Germinal center (tissue), 1 donor: ENCODE measurements around the gene BAIAP2.

Source experiments
- DNase-seq: peaks from one replicate; pipeline ENCODE4 v3.0.0; 2012; ENCODE audit warnings: mixed read lengths, low spot score

BAIAP2 gene

GRCh38 chr17:81053041-81053970, 18.4 kb downstream of the BAIAP2 start:
- no peak for DNase-seq

GRCh38 chr17:81054308-81054707, 19.4 kb downstream of the BAIAP2 start:
- no peak for DNase-seq

DNA sequence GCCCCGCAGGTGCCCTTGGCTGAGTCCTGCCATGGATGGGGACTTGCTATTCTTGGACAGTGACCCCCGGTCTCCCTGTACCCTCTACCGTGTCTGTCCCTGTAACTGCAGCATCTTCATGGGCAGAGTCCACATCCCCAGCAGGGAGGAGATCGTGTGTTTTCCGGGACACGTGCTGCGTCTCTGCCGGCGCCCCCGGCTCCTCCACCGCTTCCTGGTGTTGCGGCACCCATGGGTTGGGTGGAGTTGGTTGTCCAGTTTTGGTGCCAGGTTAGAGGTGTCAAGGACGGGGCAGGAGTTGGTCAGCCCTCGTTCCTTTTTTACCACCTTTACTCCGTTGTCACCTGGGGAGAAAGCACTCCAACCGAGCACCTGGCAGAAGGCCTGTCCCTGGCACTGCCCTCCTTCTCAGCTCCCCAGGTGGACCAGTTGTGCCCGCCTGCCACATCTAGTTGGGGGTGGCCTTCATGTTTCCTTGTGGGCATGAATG, 20.0 kb downstream of the BAIAP2 start:
- no peak for DNase-seq

- DNase-seq = no peak
Observed at GRCh38 chr17:81056312-81056711, 21.4 kb downstream of the BAIAP2 start.

DNA sequence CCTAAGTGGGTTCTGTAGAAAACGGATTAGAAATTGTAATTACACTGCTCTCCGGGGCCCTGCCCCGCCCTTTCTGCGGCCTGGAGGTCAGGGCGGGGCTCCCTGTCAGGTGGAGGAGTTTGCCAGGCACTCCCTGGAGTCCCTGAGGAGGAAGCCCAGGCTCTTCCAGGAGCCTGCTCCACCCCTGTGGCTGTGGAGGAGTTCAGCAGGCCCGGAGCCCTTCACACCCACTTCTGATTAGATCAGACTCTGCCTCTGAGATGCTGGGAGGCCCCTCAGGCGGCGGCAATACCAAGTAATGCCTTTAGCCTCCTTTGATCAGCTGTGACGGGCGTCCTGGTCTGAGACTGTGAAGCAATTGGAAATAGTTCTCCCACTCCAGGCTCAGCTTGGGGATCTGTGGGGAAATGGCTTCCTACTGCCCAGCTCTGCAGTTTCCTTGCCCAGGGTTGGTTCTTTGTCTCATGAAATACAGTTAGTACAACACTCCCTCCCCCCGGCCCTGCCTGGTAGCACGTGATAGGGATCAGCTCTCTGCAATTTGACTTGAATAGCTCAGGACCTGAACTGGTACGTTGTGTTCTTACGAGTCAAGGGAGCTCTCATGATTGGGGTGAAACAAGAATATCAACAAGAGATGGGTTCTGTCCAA, 22.3 kb downstream of the BAIAP2 start:
- DNase-seq = no peak

- no peak for DNase-seq
Observed at GRCh38 chr17:81057777-81058176, 22.8 kb downstream of the BAIAP2 start.

DNA sequence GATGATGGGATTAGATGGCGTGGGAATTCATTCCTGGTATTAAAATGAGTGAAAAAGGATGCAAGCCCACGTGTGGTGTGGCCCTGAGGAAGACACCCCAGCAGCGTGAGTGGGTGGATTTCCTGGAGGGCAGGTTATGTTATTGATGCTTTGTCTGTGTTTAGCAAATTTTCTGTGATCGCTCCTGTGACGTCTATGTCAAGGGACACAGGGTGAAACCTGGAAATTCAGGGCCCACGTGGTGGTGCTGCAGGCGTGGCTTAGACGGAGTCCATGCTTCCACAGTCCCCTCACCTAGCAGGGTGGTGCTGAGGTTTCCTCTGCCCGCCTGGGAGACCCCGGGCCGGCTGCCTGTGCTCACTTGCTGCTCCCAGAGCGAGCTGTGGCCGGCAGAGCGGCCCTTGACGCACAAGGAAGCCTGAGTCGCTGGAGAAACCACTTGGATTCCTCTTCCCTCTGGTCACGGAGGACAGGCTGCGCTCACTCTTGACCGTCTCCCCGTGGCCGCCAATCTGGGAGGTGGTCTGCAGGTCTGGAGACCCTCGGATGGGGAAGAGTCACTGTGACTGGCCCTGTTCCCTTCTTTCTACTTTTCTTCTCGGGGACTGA, 23.4 kb downstream of the BAIAP2 start:
- DNase-seq = no peak

DNA sequence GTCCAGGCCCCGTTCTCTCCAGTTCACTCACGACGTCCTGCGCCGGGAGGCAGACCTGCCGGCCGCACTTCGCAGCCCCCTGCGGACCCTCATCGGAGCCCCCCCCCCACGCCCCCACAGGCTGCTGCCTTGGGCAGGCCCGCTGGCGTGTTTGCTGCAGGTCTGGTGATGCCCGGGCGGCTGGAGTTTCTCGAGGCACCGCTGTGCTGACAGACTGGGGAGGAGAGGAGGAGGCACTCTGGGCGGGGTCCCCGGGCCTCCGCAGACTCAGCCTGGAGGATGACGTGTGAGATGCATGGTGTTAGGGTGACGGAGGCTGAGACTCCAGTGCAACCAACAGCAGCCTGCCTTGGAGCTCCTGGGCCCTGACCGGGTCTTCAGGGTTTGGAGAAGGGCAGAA, 24.1 kb downstream of the BAIAP2 start:
- DNase-seq = no peak

- DNase-seq = no peak
Observed at GRCh38 chr17:81060416-81060815, 25.5 kb downstream of the BAIAP2 start.

GRCh38 chr17:81061027-81061735, 26.2 kb downstream of the BAIAP2 start:
- no peak for DNase-seq

DNA sequence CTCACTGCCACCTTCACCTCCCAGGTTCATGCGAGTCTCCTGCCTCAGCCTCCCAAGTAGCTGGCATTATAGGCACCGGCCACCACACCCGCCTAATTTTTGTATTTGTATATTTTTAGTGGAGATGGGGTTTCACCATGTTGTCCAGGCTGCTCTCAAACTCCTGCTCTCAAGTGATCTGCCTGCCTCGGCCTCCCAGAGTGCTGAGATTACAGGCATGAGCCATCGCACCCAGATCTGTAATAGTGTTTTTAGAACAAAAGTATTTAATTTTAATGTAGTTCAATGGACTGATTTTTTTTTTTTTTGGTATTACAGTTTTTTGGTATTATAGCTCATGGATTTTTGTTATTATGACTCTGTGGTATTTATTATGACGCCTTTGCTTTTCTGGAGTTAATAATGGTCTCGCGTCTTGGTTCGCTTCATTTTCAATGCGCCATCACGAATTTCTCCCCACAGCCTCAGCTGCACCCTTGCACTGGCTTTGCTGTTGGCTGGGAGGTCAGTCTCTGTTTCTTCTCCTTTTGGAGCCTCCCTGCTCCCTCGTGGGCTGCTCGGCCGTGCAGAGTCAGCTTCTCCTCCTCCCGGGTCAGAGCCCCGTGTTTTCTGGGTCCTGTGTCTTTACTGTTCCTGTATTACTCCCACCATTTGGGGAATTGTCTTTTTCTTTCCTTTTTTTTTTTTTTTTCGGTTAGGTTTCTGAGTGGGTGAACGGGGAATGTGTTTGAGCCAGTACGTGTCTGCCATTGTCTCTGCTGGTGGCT, 27.2 kb downstream of the BAIAP2 start:
- no peak for DNase-seq

DNA sequence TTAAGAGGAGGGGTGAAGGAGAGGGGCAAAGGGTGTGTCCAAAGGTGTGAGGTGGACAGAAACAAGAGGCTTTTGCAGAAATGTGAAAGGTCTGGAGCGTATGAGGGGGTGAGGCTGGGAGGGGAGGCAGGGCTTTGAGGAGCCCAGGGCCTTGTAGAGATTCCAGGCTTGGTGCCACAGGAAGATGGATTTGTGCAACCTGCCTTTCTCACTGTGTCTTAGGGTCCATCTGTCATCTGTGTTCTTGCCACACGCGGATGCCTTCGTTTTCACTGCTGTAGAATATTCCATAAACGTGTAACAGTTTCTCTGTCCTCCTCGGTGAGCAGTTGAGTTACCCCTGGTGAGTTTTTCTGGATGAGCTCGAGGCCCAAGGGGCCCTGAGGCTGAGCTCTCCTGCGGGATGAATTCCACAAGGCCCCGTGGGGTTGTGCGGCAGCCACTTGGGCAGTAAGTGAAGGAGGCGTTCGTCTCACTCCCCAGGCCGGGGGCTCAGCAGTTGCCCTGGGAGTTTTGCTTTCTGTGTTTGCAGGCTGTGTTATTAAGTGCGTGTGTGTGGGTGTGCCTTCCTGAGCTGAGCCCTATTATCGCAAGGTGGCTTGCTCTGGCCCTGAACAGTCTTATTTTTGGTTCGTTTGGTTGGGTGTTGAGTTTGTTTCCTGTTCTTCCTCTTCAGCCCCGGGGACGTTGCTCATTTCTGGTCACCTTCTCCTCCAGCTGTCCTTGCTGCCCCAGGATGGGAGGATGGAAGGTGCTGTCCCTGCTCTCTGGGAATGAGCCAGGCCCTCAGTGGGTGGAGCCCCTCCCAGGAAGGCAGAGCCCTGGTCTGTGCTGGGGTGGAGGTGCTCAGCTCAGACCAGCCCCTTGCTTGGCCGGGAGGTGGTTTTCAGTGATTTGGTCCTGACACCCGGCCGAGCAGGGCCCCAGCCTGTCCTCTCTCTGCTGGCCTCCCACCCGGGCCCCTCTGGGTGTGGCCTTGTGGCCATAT, 28.4 kb downstream of the BAIAP2 start:
- DNase-seq = no peak

GRCh38 chr17:81064678-81065475, 29.9 kb downstream of the BAIAP2 start:
- DNase-seq = no peak

GRCh38 chr17:81065500-81065899, 30.5 kb downstream of the BAIAP2 start:
- DNase-seq = no peak

DNA sequence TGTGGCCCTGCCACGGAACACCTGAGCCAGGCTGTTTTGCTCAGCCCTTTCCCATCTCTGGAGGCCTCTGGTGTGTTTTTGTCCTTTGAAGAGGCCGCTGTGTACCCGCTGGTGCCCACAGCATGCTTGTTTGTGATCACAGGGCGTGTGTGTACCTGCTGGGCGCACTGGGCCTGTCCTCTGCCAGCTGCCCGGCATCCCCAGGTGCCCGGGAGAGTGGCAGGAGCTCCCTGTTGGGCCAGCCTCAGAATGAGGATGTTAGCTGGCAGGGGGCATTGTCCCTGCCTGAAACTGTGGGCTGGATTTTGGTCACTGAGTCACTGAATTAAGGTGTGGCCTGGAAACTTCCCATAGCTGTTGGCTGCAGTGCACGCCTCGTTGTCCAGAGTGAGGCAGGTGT, 31.1 kb downstream of the BAIAP2 start:
- DNase-seq = no peak

GRCh38 chr17:81066771-81067315, 31.9 kb downstream of the BAIAP2 start:
- DNase-seq = no peak

GRCh38 chr17:81067391-81067811, 32.5 kb downstream of the BAIAP2 start:
- DNase-seq = no peak

- DNase-seq = no peak
Observed at GRCh38 chr17:81068411-81069134, 33.6 kb downstream of the BAIAP2 start.
